GM21447 (cell line): ENCODE measurements around the gene EPHX1.
"Not testable (repeated sequence)": the region's sequence is repeated elsewhere in the genome, so short reads cannot be mapped to it uniquely, and the experiment has no call there.

Source experiments
- ATAC-seq: cut with Tn5 transposase; IDR thresholded peaks from one replicate; pipeline ENCODE4 v1.9.1; 2021; ENCODE audit not compliant: unreplicated experiment

EPHX1 gene

GRCh38 chr1:225777058-225777582, 32.8 kb upstream of the EPHX1 start:
- ATAC-seq: peak; percentile 10

DNA sequence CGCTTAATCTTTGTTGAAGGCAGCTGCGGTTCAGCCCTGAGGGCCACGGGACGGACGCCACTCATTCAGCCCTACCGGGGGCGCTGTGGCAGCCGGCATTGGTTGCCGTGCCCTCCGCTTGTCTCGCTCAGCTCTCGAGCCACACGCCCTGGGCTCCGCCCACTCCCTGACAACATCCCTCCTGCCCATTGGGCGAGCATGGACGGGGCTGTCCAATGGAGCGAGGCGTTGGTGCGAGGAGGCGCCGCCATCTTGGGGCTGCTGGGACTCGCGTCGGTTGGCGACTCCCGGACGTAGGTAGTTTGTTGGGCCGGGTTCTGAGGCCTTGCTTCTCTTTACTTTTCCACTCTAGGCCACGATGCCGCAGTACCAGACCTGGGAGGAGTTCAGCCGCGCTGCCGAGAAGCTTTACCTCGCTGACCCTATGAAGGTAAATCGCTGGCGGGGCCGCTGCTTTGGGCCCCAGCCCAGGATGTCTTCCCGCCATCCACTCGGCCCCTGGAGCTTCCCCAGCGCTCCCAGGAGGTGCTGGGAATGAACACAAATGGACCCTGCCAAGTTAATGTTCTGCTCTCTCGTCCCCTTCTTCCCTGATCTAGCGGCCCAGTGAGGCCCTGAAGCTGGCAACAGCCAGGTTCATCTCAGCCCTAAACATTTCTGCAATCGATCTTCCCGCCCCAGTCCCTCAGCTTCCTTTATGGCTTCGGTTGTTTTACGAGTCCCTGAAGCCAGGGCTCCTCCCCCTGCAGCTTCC, 32.2 kb upstream of the EPHX1 start, which contains the start of gene SRP9:
SRP9 (plus strand) TSS at position 244 of the 754 bp plus-strand sequence; CDS start at position 359, 115 bp downstream.
- peak; percentile 99 for ATAC-seq

DNA sequence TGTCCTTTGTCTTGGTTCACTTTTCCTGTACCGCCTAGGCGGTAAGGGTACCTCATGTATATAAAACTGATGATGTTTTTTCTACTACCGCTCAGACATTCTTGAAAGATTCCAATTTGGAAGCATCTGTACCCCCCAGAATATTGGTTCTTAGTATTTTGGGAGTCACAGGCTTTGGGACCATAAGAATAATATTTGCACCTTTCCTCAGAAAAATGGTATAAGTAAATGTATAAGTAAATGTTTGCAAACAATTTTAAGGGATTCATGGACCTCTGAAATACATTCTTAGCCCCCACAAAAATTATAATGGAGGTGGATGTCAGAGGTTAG, 31.6 kb upstream of the EPHX1 start:
- ATAC-seq: no peak

- ATAC-seq: not testable (repeated sequence)
These were observed 30.8 kb upstream of the EPHX1 start for GRCh38 chr1:225779165-225779564.

GRCh38 chr1:225780134-225780533, 29.8 kb upstream of the EPHX1 start:
- ATAC-seq: no peak

GRCh38 chr1:225780630-225781029, 29.3 kb upstream of the EPHX1 start:
- no peak for ATAC-seq

DNA sequence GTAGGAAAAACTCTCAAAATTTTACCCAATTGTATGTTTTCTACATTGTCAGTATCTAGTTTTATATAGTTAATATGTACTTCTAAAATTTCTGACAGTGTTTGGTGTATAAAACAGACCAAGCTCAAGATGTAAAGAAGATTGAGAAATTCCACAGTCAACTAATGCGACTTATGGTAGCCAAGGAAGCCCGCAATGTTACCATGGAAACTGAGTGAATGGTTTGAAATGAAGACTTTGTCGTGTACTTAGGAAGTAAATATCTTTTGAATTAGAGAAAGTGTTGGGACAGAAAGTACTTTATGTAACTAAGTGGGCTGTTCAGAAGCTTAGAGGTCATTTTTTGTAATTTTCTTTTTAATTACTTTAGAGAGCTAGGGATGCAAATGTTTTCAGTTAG, 20.8 kb upstream of the EPHX1 start:
- ATAC-seq: not testable (repeated sequence)

- ATAC-seq: no peak
These were observed 15.0 kb upstream of the EPHX1 start for GRCh38 chr1:225794954-225795353.

DNA sequence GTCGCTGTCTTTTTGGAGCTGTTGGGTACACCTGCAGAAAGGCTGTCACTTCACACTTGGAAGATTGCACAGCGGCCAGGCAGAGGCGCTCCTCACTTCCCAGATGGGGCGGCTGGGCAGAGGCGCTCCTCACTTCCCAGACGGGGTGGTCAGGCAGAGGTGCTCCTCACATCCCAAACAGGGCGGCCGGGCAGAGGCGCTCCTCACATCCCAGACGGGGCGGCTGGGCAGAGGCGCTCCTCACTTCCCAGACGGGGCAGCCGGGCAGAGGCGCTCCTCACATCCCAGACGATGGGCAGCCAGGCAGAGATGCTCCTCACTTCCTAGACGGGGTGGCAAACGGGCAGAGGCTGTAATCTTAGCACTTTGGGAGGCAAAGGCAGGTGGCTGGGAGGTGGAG, 13.8 kb upstream of the EPHX1 start:
- not testable (repeated sequence) for ATAC-seq

- ATAC-seq: not testable (repeated sequence)
These were observed 8.8 kb upstream of the EPHX1 start for GRCh38 chr1:225801146-225801545.

DNA sequence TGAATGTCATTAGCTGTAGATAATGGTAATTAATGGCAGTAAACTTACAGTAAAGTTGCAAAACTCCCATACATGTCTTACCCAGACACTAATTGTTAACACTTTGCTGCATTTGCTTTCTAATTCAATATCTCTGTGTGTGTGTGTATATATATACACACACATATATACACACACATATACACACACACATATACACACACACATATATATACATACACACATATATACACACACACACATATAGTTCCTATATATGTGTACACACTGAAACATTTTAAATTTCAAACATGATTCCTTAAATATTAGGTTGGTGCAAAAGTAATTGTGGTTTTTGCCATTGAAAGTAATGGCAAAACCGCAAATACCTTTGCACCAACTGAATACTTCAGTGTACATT, 3.7 kb upstream of the EPHX1 start:
- no peak for ATAC-seq

DNA sequence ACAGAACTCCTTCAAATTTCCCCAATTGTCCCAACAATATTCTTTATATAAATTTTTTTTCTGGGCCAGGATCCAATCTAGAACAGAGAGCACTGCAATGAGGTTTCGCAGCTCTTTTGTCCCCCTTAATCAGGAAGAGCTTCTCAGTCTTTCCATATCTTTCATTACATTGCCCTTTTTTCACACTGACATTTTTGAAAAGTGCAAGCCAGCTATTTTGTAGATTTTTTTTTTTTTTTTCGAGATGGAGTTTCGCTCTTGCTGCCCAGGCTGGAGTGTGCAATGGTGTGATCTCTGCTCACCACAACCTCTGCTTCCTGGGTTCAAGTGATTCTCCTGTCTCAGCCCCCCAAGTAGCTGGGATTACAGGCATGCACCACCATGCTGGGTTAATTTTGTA, 3.2 kb upstream of the EPHX1 start:
- ATAC-seq: not testable (repeated sequence)

GRCh38 chr1:225808136-225808535, 1.8 kb upstream of the EPHX1 start:
- ATAC-seq: no peak

- not testable (repeated sequence) for ATAC-seq
These were observed 935 bp downstream of the EPHX1 start for GRCh38 chr1:225810579-225811538.

DNA sequence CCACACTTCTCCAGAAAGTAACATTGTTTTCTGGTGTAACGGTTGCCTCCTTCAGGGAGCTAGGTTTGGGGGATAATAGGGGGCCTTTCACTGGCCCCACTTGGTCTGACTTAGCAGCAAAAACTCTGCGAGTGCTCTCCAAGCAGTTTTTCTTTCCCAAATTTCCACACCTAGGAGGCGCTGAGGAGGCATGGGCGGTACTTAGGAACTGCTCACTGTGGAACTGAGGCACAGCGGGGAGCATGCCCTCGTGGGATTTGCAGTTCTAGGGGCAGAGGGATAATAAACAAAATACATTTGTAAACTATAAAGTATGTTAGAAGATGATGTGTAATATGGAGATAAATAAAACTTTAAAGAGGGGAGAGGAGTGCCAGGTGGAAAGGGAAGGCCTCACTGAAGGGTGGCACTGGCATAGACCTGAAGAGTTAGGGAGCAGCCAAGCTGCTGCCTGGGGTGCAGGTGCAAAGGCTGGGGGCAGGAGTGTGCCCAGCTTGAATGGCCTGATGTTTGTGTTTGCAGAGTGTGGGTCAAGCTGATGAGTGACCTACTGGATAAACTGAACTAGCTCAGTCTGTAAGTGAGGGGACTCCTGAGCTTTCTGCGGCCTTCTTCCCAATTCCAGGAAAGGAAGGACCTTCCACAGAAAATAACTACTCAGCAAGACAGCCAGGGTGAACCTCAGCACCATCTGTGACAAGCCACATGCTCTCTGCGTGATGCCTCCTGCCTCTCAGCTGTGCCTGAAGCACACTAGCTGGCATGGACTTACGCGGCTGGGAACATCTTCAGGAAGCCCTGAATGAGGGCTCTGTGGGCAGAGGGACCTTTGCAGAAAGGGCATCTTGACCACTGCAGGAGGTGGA, 1.9 kb downstream of the EPHX1 start:
- ATAC-seq: no peak

DNA sequence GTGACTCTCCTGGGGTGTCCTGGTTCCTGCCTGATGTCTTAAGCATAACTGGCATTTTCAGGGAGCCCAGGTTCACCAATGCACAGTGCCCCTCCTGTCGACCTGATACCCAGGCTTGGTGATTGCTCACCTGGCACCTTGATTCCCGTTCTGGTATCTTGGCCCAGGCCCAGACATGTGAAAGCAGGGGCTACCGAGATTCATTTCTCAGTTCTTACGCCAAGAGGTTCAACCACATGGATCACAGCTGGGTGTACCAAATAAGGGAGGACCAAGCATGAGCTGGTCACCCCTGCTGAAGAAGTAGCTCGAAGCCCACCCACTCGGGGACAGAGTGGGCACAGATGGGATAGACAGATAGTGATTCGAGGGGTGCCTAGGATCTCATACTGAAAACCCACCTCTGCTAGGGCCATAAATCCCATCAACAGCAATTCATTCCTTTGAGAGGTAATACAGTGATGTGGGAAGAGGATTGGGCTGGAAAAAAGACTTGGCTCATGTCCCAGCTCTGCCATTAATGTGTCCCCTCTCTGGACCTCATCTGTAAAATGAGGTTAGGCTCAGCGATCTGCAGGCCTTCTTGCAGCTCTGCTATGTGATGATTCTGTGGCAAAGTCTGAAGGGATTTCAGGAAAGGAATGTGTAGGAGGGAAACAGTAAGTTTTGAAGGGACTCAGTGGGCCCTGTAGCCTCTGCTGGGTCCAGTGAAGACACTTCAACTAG, 2.7 kb downstream of the EPHX1 start:
- ATAC-seq: no peak

DNA sequence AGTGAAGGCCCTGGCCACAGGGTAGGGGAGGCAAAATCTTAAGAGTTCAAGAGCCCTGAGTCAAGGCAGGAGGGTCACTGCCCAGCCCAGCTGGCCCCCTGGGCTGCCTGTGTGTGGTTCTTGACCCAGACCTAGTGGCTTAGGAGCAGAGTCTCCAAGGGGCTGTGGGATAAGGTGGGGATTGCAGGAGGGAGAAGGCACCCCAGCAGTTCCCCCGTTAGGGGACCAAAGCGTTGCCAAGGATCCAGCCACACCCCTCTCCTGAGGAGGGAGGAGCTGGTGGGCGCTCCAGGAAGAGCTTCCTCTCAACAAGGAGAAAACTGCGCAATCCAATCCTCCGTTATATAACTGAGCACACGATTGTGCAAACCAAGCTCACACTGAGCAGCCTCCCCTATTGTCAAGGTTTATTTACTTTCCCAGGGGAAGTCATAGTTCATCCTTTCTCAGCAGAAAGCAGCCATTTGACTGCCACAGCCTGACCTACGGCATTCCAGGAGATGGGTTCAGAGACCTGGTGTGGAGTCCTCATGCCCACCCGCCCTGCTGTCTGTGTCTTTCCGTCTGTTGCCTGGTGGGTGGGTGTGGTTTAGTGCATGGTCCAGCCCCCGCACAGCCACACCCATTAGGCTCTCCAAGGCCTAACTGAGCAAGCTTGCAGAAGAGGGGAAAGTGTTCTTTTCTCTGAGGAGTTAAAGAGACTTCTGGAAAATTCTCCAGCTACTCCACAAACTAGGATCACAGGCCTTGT, 3.5 kb downstream of the EPHX1 start:
- ATAC-seq: no peak

- no peak for ATAC-seq
These were observed 4.5 kb downstream of the EPHX1 start for GRCh38 chr1:225814381-225814780.

GRCh38 chr1:225815090-225815489, 5.2 kb downstream of the EPHX1 start:
- not testable (repeated sequence) for ATAC-seq
